ENCODE data around the gene SAP25. TPM values are rescaled to one million over a fixed set of nuclear protein-coding genes. Genes with fewer than 3 reads are reported as not detected.
"Not testable (repeated sequence)": the region's sequence is repeated elsewhere in the genome, so short reads cannot be mapped to it uniquely, and the experiment has no call there.

The SAP25 gene
- total RNA-seq, 2 donors from 2014 or later = 5.8 to 6.3 TPM

GRCh38 chr7:100567031-100567730 lies 6.5 kb downstream of the SAP25 start:
- H3K27me3 ChIP-seq (ENCODE audit: control insufficient read depth, insufficient read depth, low read length, poor library complexity, severe bottlenecking) = no peaks in the 10 kb centered on the region
- H3K27me3 Mint-ChIP-seq (ENCODE audit: insufficient read depth) = no peaks in the 10 kb centered on the region
- no peaks in the 10 kb centered on the region for H3K9me3 Mint-ChIP-seq
- peaks cover 13% of the 10 kb centered on the region for H3K4me1 Mint-ChIP-seq
- peaks cover 38% of the 10 kb centered on the region for H3K36me3 ChIP-seq (ENCODE audit: control insufficient read depth, insufficient read depth, low read length)
- WGBS, 2 experiments (ENCODE audit: insufficient coverage in 1 of 2, insufficient read length in 1 of 2) = 83 to 88% methylated on average over 9 to 12 of the region's 12 CpGs
- no peak overlapping the region for H3K4me3 ChIP-seq (ENCODE audit: low read length)
- no peaks in the 10 kb centered on the region for H3K9me3 ChIP-seq (ENCODE audit: control insufficient read depth, low read length)
- DNase-seq = peak; percentile 66
- peaks cover 4% of the 10 kb centered on the region for H3K4me1 ChIP-seq (ENCODE audit: control insufficient read depth, insufficient read depth, low read length)
- H3K36me3 Mint-ChIP-seq (ENCODE audit: low read depth) = peaks cover 23% of the 10 kb centered on the region
- H3K27ac ChIP-seq (ENCODE audit: low read depth, low read length) = peak overlapping the region; percentile 30
- H3K4me3 Mint-ChIP-seq = no peak overlapping the region
- TF ChIP-seq CTCF (conservative IDR thresholded peaks at IDR 0.05) = no peak
- H3K9ac ChIP-seq (ENCODE audit: extremely low read depth, low read length, poor library complexity, severe bottlenecking) = no peak overlapping the region
- peak overlapping the region; percentile 52 for H3K27ac Mint-ChIP-seq

- Mint-ChIP-seq H3K27me3 (ENCODE audit: insufficient read depth) (no peaks in the 10 kb centered on the region), H3K27ac (peak overlapping the region; percentile 52), H3K9me3 (no peaks in the 10 kb centered on the region), H3K36me3 (ENCODE audit: low read depth) (peaks cover 25% of the 10 kb centered on the region), H3K4me3 (no peak overlapping the region), H3K4me1 (peaks cover 7% of the 10 kb centered on the region)
- 92 to 93% methylated on average over 4 to 6 of the region's 6 CpGs for WGBS, 2 experiments (ENCODE audit: insufficient coverage in 1 of 2, insufficient read length in 1 of 2)
- H3K4me3 ChIP-seq (ENCODE audit: low read length) = no peak overlapping the region
- DNase-seq = no peak
- no peaks in the 10 kb centered on the region for H3K9me3 ChIP-seq (ENCODE audit: control insufficient read depth, low read length)
- H3K4me1 ChIP-seq (ENCODE audit: control insufficient read depth, insufficient read depth, low read length) = no peaks in the 10 kb centered on the region
- peaks cover 49% of the 10 kb centered on the region for H3K36me3 ChIP-seq (ENCODE audit: control insufficient read depth, insufficient read depth, low read length)
- H3K27ac ChIP-seq (ENCODE audit: low read depth, low read length) = no peak overlapping the region
- no peaks in the 10 kb centered on the region for H3K27me3 ChIP-seq (ENCODE audit: control insufficient read depth, insufficient read depth, low read length, poor library complexity, severe bottlenecking)
- no peak overlapping the region for H3K9ac ChIP-seq (ENCODE audit: extremely low read depth, low read length, poor library complexity, severe bottlenecking)
- TF ChIP-seq CTCF (conservative IDR thresholded peaks at IDR 0.05) = no peak
These were observed 7.6 kb downstream of the SAP25 start for GRCh38 chr7:100566018-100566531.

GRCh38 chr7:100565133-100565571 lies 8.5 kb downstream of the SAP25 start:
- Mint-ChIP-seq H3K4me3 (no peak overlapping the region), H3K36me3 (ENCODE audit: low read depth) (peaks cover 30% of the 10 kb centered on the region)
- 97% methylated on average over 9 of the region's 11 CpGs; no CpG with 5 or more reads in 1 of the 2 experiments for WGBS, 2 experiments (ENCODE audit: insufficient coverage in 1 of 2, insufficient read length in 1 of 2)

GRCh38 chr7:100564405-100564804 lies 9.3 kb downstream of the SAP25 start:
- H3K4me1 Mint-ChIP-seq; H3K27me3 ChIP-seq (ENCODE audit: control insufficient read depth, insufficient read depth, low read length, poor library complexity, severe bottlenecking); DNase-seq; H3K27me3 Mint-ChIP-seq (ENCODE audit: insufficient read depth); H3K4me3 ChIP-seq (ENCODE audit: low read length); H3K4me3 Mint-ChIP-seq; H3K4me1 ChIP-seq (ENCODE audit: control insufficient read depth, insufficient read depth, low read length); H3K9me3 ChIP-seq (ENCODE audit: control insufficient read depth, low read length); H3K9me3 Mint-ChIP-seq; H3K9ac ChIP-seq (ENCODE audit: extremely low read depth, low read length, poor library complexity, severe bottlenecking); H3K27ac ChIP-seq (ENCODE audit: low read depth, low read length); H3K27ac Mint-ChIP-seq: not testable (repeated sequence)
- peaks cover 33% of the 10 kb centered on the region for H3K36me3 Mint-ChIP-seq (ENCODE audit: low read depth)
- 94 to 96% methylated on average over 3 to 6 of the region's 6 CpGs for WGBS, 2 experiments (ENCODE audit: insufficient coverage in 1 of 2, insufficient read length in 1 of 2)
- peaks cover 59% of the 10 kb centered on the region for H3K36me3 ChIP-seq (ENCODE audit: control insufficient read depth, insufficient read depth, low read length)

More at GRCh38 chr7:100565133-100565571, 8.5 kb downstream of the SAP25 start:
- H3K4me1 Mint-ChIP-seq = peaks cover 7% of the 10 kb centered on the region
- TF ChIP-seq CTCF (conservative IDR thresholded peaks at IDR 0.05) = no peak
- Histone ChIP-seq H3K27me3 (ENCODE audit: control insufficient read depth, insufficient read depth, low read length, poor library complexity, severe bottlenecking) (no peaks in the 10 kb centered on the region), H3K36me3 (ENCODE audit: control insufficient read depth, insufficient read depth, low read length) (peaks cover 55% of the 10 kb centered on the region), H3K27ac (ENCODE audit: low read depth, low read length) (no peak overlapping the region), H3K4me3 (ENCODE audit: low read length) (no peak overlapping the region), H3K9ac (ENCODE audit: extremely low read depth, low read length, poor library complexity, severe bottlenecking) (no peak overlapping the region), H3K9me3 (ENCODE audit: control insufficient read depth, low read length) (no peaks in the 10 kb centered on the region), H3K4me1 (ENCODE audit: control insufficient read depth, insufficient read depth, low read length) (no peaks in the 10 kb centered on the region)
- no peaks in the 10 kb centered on the region for H3K9me3 Mint-ChIP-seq
- H3K27me3 Mint-ChIP-seq (ENCODE audit: insufficient read depth) = no peaks in the 10 kb centered on the region
- H3K27ac Mint-ChIP-seq = no peak overlapping the region
- DNase-seq = no peak

Data from endodermal cell (in vitro differentiated cells).